ENCODE measurements around the gene DZIP1.

The DZIP1 gene

GRCh38 chr13:95643936-95644598 is 439 bp downstream of the DZIP1 start:
- DNase-seq (ENCODE audit: low spot score), result no peak

DNA sequence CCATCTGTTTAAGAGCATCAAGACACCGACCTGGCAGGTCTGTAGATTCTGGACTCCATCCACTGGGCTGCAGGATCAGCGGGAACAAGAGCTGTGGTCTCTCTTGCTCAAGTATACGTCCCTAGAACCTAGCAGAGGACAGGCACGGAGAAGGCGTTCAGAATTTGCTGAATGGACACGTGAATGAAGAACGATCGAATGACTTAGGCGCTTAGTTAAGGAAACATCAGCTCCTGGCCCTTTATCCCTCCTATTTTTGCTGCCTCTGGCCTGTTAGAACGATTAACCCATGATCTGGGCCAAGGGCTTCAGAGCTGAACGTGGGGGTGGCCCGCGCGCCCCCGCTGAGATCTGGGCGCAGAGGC is 953 bp downstream of the DZIP1 start:
- DNase-seq (ENCODE audit: low spot score), result peak; percentile 19

DNA sequence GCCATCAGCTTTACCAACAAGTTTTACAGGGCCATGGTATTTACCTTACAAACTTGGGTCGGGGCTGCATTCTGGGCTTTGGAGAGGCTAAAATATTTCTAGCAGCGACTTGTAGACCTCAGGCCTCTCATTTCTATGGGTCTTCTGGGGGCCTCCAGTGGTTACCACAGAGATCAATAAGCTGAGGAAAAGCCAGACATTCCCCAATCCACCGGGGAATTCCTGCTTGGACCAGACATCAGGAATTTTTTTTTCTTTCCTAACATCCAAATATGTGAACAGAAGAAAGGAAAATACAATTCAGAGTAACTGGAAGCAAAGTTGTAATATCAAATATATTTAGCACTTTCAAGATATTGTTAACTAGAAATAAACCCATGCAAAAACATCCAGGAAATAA is 1.5 kb downstream of the DZIP1 start:
- DNase-seq (ENCODE audit: low spot score), result no peak

- no peak for DNase-seq (ENCODE audit: low spot score)
Measured at GRCh38 chr13:95642028-95642621, 2.4 kb downstream of the DZIP1 start.

DNA sequence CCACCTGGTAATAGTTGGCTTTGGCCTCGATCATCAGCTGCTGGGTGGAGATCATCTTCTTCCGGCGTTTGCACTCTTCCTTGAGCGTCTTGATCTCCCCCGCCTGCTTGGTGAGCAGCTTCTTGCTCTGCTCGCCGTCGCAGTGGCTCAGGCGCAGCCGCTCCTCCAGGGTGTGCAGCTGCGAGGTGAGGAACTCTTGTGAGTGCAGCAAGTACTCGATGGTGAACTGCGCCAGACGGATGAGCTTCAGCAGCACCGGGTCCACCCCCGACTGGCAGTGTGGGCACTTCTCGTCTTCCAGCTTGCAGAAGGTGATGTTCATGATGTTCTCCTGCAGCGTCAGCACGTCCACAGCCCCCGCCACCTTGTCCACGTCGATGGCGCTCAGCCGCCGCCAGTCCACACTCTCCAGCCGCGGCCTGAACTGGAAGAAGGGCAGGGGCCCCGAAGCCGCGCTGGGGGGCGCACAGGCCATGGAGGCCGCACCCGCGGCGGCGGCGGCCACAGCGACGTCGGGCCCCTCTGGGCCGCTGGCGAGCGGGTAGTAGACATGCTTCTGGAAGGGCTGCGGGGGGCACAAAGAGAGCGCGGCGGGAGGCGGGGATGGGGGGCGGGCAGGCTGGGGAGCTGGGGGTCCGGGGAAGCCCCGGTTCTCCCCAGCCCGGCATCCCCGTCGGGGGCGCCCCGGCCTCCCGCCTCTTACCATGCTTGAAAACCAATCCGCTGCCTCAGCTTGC is 3.0 kb downstream of the DZIP1 start:
- DNase-seq (ENCODE audit: low spot score), result no peak

GRCh38 chr13:95636853-95637252 is 7.7 kb downstream of the DZIP1 start:
- no peak for DNase-seq (ENCODE audit: low spot score)

DNA sequence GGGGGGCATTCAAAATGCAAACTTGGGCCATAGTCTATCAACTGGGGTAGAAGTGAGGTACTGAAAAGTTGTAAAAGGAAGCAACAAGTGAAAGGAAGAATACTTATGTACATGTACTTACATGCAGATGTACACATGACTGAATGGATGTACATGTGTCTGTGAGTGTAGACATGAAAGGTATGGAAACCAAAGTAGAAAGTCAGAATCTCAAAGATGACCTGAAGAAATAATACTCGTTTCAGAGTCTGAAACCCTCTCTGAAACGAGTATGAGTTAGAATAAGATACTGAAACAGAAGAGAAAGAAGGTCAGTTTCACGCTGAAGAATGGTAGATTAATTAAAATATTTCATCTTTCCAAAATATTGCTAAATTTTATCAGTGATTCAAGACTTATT is 13.9 kb downstream of the DZIP1 start:
- no peak for DNase-seq (ENCODE audit: low spot score)

- no peak for DNase-seq (ENCODE audit: low spot score)
Measured at GRCh38 chr13:95629071-95629470, 15.4 kb downstream of the DZIP1 start.

- no peak for DNase-seq (ENCODE audit: low spot score)
Measured at GRCh38 chr13:95628488-95628887, 16.0 kb downstream of the DZIP1 start.

DNA sequence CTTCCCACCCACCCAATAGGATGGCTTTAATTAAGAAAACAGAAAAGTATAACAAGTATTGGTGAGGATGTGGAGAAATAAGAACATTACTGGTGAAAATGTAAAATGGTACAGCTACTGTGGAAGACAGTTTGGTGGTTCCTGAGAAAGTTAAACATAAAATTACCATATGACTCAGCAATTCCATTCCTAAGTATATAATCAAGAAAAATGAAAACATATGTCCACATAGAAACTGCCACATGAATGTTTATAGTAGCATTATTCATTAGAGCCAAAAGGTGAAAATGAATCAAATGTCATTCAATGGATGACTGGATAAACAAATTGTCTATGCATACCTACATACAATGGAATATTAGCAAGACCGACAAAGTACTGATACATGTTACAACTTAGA is 16.9 kb downstream of the DZIP1 start:
- DNase-seq (ENCODE audit: low spot score), result no peak

DNA sequence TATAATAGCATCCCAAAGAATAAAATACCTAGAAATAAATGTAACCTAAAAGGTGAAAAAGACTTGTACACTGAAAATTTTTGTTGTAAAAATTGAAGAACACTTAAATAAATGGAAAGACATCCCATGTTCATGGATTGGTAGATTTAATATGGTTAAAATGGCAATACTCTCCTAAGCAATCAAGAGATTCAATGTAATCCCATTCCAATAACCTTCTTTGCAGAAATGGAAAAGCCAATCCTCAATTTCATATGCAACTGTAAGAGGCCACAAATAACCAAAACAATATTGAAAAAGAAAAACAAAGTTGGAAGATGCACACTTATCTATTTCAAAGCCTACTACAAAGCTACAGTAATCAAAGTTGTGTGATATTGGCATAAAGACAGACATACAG is 17.7 kb downstream of the DZIP1 start:
- DNase-seq (ENCODE audit: low spot score), result no peak

DNA sequence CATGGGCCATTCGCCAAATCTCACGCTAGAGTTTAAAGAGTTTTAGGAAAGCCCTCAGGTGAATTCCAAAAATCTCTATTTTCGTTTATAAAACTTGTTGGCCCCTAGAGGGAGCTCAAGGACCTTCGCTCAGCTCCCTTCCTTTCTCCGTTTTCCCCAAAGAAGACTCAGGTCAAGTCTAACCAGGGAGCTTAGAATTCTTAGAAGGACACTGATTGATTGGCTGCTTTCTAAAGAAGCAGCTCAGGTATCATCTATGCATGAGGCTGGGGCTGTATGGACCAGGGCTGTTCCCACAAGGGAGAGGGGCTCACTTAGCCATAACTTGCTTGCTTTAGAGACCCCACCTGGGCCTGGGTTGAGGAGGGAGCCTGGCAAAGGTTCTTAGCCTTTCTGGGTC is 20.5 kb downstream of the DZIP1 start:
- peak; percentile 53 for DNase-seq (ENCODE audit: low spot score)

- DNase-seq (ENCODE audit: low spot score), result no peak
Measured at GRCh38 chr13:95623141-95623540, 21.4 kb downstream of the DZIP1 start.

- peak; percentile 34 for DNase-seq (ENCODE audit: low spot score)
Measured at GRCh38 chr13:95620825-95621498, 23.5 kb downstream of the DZIP1 start.

DNA sequence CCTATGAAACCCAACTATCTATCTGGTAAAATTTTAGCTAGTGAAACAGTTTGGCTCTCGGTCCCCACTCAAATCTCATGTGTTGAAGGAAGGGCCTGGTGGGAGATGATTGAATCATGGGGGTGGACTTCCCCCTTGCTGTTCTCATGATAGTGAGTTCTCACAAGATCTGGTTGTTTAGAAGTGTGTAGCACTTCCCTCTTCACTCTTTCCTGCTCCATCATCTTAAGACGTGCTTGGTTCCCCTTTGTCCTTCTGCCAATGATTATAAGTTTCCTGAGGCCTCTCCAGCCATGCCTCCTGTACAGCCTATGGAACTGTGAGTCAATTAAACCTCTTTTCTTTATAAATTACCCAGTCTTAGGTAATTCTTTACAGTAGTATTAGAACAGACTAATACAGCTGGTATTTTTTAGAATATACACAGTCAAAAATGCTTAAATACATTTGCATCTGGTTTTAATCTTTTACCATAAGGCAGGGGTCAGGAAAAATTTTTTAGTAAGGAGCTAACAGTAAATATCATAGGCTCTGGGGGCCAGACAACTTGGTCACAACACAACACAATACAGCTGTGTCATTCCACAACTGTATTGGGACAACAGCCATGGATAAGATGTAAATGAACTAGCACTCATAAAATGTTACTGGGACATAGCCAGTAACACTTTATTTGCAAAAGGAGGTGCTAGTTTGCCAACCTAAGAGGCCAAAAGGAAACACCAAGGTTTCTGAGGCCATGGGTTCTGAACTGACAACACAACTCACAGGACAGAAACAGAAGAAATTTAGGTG is 24.3 kb downstream of the DZIP1 start:
- DNase-seq (ENCODE audit: low spot score), result no peak

DNA sequence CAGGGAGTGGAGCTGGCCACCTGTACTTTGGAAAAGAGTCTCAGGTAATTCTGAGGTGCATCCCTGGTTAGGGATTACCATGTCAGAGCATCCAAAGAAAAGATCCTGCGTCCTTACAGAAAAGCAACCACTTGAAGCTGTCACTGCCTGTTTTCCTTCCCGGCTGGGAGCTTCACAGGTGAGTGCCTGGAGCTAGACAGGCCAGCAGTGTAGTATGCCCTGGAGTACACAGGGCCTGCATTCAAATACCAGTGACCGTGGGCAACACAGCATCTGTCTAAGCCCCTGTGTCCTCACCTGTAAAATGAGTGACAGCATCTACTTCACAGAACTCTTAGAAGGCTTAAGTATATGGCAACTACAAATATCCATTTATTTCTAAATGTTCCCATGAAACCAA is 29.0 kb downstream of the DZIP1 start:
- DNase-seq (ENCODE audit: low spot score), result no peak

- DNase-seq (ENCODE audit: low spot score), result no peak
Measured at GRCh38 chr13:95614641-95615245, 29.8 kb downstream of the DZIP1 start.

- DNase-seq (ENCODE audit: low spot score), result no peak
Measured at GRCh38 chr13:95608640-95609323, 35.7 kb downstream of the DZIP1 start.

- DNase-seq (ENCODE audit: low spot score), result no peak
Measured at GRCh38 chr13:95607366-95607765, 37.1 kb downstream of the DZIP1 start.

DNA sequence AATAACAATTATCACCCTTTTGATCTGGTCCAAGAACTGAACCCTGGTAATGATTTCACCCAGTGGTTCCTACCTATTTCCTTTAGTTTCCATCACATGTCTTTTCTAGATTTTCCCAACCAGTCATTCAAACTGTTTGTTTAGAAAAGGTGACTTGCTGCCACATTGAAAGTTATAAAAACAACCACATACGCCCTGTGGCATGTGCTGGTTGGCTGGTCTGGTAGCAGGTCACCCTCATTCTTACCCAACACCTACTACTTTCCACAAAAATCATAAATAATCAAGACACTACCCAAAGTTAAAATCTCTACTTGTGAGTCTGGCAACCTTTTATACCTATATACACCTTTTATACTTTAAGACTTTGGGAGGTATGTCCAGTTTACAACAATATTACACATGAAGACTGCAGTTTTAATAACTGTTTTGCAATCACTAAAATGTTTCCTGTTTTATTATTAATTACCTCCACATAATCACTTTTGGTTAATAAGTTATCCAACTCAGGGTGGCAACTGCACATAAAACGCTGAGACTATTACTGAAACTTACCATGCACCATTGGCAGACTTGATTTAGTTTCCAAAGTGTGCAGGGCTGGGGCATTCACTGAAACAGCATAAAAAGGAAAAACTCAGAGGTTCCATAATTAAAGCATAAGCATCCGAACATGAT is 38.9 kb downstream of the DZIP1 start:
- DNase-seq (ENCODE audit: low spot score), result no peak

DNA sequence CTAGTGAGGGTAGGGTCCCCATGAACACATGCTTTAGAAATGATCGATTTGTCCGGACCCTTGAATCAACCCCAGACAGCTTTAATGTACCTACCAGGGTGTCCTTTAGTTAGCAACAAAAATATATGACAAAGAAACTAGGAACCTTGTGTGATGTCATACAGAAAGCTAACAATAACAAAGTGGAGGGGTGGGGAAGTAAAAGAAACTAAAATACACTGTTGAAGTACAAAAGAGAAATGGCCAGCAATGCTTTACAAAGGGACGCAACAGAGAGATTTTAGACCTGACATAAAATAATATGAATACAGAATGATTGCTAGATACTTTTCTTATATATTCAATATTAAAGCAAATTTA is 40.0 kb downstream of the DZIP1 start:
- DNase-seq (ENCODE audit: low spot score), result no peak

Data from pons (tissue), 1 donor.